Keratinocyte (primary cell): ENCODE measurements around the gene CSTF2T. TPM values are rescaled to one million over a fixed set of nuclear protein-coding genes. Genes with fewer than 3 reads are reported as not detected.

Source experiments
- DNase-seq: peaks from one replicate; pipeline ENCODE4 v3.0.0-alpha.2; 2011; ENCODE audit warnings: low read depth, missing footprints, low spot score
- FAIRE-seq: peaks from 2 replicates; lab custom pipeline; 2011; peaks lifted over from hg19 to GRCh38; lab: Jason Lieb, UNC
- H2AFZ ChIP-seq: 2 replicates; pipeline ENCODE4 v1.6.0; 2012; ENCODE audit warnings: low read length, control low read depth, inconsistent platforms; ENCODE audit not compliant: control insufficient read depth
- H3K27ac ChIP-seq: 2 replicates; pipeline ENCODE4 v1.5.1; 2011; ENCODE audit warnings: low read length; ENCODE audit not compliant: control insufficient read depth, insufficient read depth
- H3K27me3 ChIP-seq: 3 replicates; pipeline ENCODE4 v1.6.0; 2011; ENCODE audit warnings: low read length; ENCODE audit not compliant: control insufficient read depth, insufficient read depth; ENCODE audit errors: extremely low read depth
- H3K36me3 ChIP-seq, 2 experiments: 2 replicates in 1 of 2; 3 replicates in 1 of 2; pipeline ENCODE4 v1.5.1; 2011; ENCODE audit warnings: low read length in 2 of 2, mild to moderate bottlenecking in 1 of 2; ENCODE audit not compliant: control insufficient read depth in 2 of 2, insufficient read depth in 2 of 2; ENCODE audit errors: extremely low read depth in 1 of 2
- H3K4me1 ChIP-seq: 3 replicates; pipeline ENCODE4 v1.5.1; 2011; ENCODE audit warnings: low read length; ENCODE audit not compliant: control insufficient read depth, insufficient read depth; ENCODE audit errors: extremely low read depth
- H3K4me2 ChIP-seq: 3 replicates; pipeline ENCODE4 v1.6.0; 2011; ENCODE audit warnings: low read depth, low read length; ENCODE audit not compliant: control insufficient read depth, insufficient read depth; ENCODE audit errors: extremely low read depth
- H3K4me3 ChIP-seq, 3 experiments: fragments of 200-600 bp in 1 of 3; sonication (generic) in 1 of 3; 2 replicates in 2 of 3; 3 replicates in 1 of 3; pipeline ENCODE4 v1.5.1; 2011 to 2016; ENCODE audit warnings: low read length in 3 of 3, mild to moderate bottlenecking in 3 of 3, control low read depth in 2 of 3, inconsistent platforms in 1 of 3, low read depth in 1 of 3, mixed read lengths in 1 of 3, mixed run types in 1 of 3, moderate library complexity in 1 of 3; ENCODE audit not compliant: control insufficient read depth in 2 of 3, insufficient read depth in 2 of 3; ENCODE audit errors: extremely low read depth in 1 of 3
- H3K79me2 ChIP-seq: 2 replicates; pipeline ENCODE4 v1.6.0; 2012; ENCODE audit warnings: low read length; ENCODE audit not compliant: control insufficient read depth, insufficient read depth
- H3K9ac ChIP-seq: 3 replicates; pipeline ENCODE4 v1.6.0; 2011; ENCODE audit warnings: low read length; ENCODE audit not compliant: control insufficient read depth, insufficient read depth; ENCODE audit errors: extremely low read depth
- H3K9me1 ChIP-seq: 3 replicates; pipeline ENCODE4 v1.6.0; 2011; ENCODE audit warnings: low read length; ENCODE audit not compliant: control insufficient read depth, insufficient read depth; ENCODE audit errors: extremely low read depth
- H3K9me3 ChIP-seq: 2 replicates; pipeline ENCODE4 v1.5.1; 2012; ENCODE audit warnings: low read depth, low read length; ENCODE audit not compliant: control insufficient read depth
- H4K20me1 ChIP-seq: 3 replicates; pipeline ENCODE4 v1.6.0; 2011; ENCODE audit warnings: low read length; ENCODE audit not compliant: control insufficient read depth, insufficient read depth; ENCODE audit errors: extremely low read depth
- CTCF ChIP-seq, 3 experiments: IDR thresholded peaks in 1 of 3; conservative IDR thresholded peaks in 1 of 3; optimal IDR thresholded peaks in 1 of 3; 2 replicates in 2 of 3; 3 replicates in 1 of 3; pipeline versions ENCODE3 to v1.5.1; 2011; ENCODE audit warnings: low read length in 3 of 3, mild to moderate bottlenecking in 3 of 3, moderate library complexity in 2 of 3, control low read depth in 1 of 3, inconsistent platforms in 1 of 3; ENCODE audit not compliant: insufficient read depth in 2 of 3; ENCODE audit errors: extremely low read depth in 1 of 3
- EZH2 ChIP-seq: IDR thresholded peaks from one replicate; pipeline ENCODE4 v1.6.1; 2012; ENCODE audit warnings: inconsistent platforms, mild to moderate bottlenecking, low read length, moderate library complexity
- dilution Hi-C: fragments of 300-500 bp; cut with MboI; formaldehyde crosslinking; loops from one replicate; pipeline ENCODE4 v1.7.0; 2020; ENCODE audit warnings: low sequenced_read_pairs; ENCODE audit not compliant: extremely low pct_ligation_motif_present
- polyA plus RNA-seq, 5 experiments: library from polyadenylated mRNA; depleted of rRNA in 3 of 5; stranded (reverse) in 3 of 5; stranded (forward) in 1 of 5; unstranded in 1 of 5; fragments of >200 nt; gene quantifications; 1 replicate in 1 of 5; 2 replicates in 3 of 5; 3 replicates in 1 of 5; pipeline versions ENCODE4 v1.2.1 to v1.2.3, GENCODE V29; 2011 to 2012; ENCODE audit warnings: missing spikeins in 2 of 5, low read depth in 1 of 5, low replicate concordance in 1 of 5

CSTF2T gene
- polyA plus RNA-seq, 1 donor (not counting 4 experiments of a cell fraction or from before 2014, with no cell fraction given) = 10.8 TPM

GRCh38 chr10:51659344-51659743, 40.1 kb downstream of the CSTF2T start:
- no peaks in the 10 kb centered on the region for H3K79me2 ChIP-seq
- H3K4me1 ChIP-seq = no peaks in the 10 kb centered on the region
- H4K20me1 ChIP-seq = no peaks in the 10 kb centered on the region
- H3K4me2 ChIP-seq = no peak overlapping the region
- dilution Hi-C loops = no loop called here
- DNase-seq = no peak
- no peak overlapping the region for H3K4me3 ChIP-seq
- no peaks in the 10 kb centered on the region for H3K27me3 ChIP-seq
- no peaks in the 10 kb centered on the region for H3K36me3 ChIP-seq
- TF ChIP-seq EZH2 (no peak), CTCF (optimal IDR thresholded peaks at IDR 0.05 in 1 of 3, IDR thresholded peaks at IDR 0.05 in 1 of 3, conservative IDR thresholded peaks at IDR 0.05 in 1 of 3; ENCODE audit: extremely low read depth in 1 of 3, insufficient read depth in 2 of 3, low read length in 3 of 3) (no peak)
- FAIRE-seq = no peak
- no peaks in the 10 kb centered on the region for H3K9me3 ChIP-seq
- H3K27ac ChIP-seq = no peak overlapping the region
- no peaks in the 10 kb centered on the region for H3K9me1 ChIP-seq
- H2AFZ ChIP-seq = no peak overlapping the region
- no peak overlapping the region for H3K9ac ChIP-seq

DNA sequence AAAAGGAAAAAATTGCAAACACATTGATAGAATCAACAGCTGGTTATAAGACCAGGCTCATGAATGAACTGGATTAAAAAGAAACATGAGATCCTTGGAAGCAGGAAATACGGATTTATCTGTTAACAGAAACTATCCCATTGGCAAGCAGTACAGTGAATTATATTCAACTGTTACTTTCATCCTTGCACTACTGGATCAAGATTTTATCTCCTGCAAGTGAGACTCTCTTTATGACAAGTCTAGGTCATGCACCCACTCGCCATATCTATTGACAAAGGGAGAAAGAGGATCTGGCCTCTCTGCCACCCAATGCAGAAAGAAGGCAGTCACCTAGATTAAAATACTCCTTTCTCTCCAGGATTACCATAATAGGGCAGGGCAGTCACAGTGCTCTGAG, 41.4 kb downstream of the CSTF2T start:
- Histone ChIP-seq H3K9me1 (no peaks in the 10 kb centered on the region), H3K4me3 (no peak overlapping the region), H3K9ac (no peak overlapping the region), H3K4me1 (no peaks in the 10 kb centered on the region), H3K9me3 (no peaks in the 10 kb centered on the region), H3K27me3 (no peaks in the 10 kb centered on the region), H4K20me1 (no peaks in the 10 kb centered on the region), H2AFZ (no peak overlapping the region), H3K36me3 (no peaks in the 10 kb centered on the region), H3K4me2 (no peak overlapping the region), H3K79me2 (no peaks in the 10 kb centered on the region), H3K27ac (no peak overlapping the region)
- no peak for FAIRE-seq
- TF ChIP-seq CTCF (optimal IDR thresholded peaks at IDR 0.05 in 1 of 3, IDR thresholded peaks at IDR 0.05 in 1 of 3, conservative IDR thresholded peaks at IDR 0.05 in 1 of 3; ENCODE audit: extremely low read depth in 1 of 3, insufficient read depth in 2 of 3, low read length in 3 of 3) = no peak
- no peak for TF ChIP-seq EZH2
- no peak for DNase-seq
- dilution Hi-C loops = no loop called here
